GM21723 (cell line): Measurements from ENCODE around the gene LRRC42.
"Not testable (repeated sequence)": the region's sequence is repeated elsewhere in the genome, so short reads cannot be mapped to it uniquely, and the experiment has no call there.

Experiments used
- ATAC-seq: cut with Tn5 transposase; IDR thresholded peaks from one replicate; pipeline ENCODE4 v1.9.1; 2021; ENCODE audit warnings: mild to moderate bottlenecking, moderate library complexity; ENCODE audit not compliant: unreplicated experiment

The LRRC42 gene

GRCh38 chr1:54003750-54004480 lies 57.8 kb downstream of the LRRC42 start:
- not testable (repeated sequence) for ATAC-seq

DNA sequence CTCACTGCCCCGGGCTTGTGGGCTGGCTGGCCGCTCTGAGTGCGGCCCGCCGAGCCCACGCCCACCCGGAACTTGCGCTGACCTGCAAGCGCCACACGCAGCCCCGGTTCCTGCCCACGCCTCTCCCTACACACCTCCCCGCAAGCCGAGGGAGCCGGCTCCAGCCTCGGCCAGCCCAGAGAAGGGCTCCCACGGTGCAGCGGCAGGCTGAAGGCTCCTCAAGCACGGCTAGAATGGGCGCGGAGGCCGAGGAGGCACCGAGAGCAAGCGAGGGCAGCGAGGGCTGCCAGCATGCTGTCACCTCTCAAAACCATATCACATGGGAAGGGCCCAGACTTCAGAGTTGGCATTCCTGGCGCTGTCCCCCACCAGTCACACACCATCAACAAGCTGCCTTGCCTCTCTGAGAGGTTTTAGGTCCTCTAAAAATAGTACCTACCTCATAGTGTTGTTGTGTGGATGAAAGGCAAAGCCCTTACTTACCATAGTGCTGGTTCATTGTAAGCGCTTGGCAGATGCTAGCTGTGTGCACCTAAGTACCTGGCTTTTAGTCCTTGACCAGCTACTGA lies 58.4 kb downstream of the LRRC42 start:
- no peak for ATAC-seq

- no peak for ATAC-seq
Measured at GRCh38 chr1:54006508-54006907, 60.4 kb downstream of the LRRC42 start.

- no peak for ATAC-seq
Measured at GRCh38 chr1:54007613-54008012, 61.5 kb downstream of the LRRC42 start.

DNA sequence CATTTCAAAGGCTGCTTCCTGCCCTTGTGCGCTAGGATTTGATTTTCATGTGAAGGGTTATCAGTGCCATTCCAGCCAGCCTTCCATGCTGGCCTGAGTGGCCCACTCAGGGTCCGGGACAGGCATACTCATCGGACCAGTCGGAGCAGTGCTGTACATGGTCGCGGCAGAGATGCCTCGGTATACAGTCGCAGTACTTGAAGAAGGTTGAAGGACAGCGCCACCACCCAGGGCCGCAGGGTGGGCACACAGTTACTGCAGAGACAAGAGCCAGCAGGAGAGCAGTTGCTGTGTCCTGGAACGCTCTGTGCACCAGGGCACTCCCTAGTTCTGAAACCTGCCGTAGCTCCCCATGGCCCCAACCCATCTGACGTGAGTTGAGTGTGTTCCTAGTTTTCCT lies 62.7 kb downstream of the LRRC42 start:
- no peak for ATAC-seq

- no peak for ATAC-seq
Measured at GRCh38 chr1:54009406-54009805, 63.3 kb downstream of the LRRC42 start.

- ATAC-seq: no peak
Measured at GRCh38 chr1:54010415-54011117, 64.4 kb downstream of the LRRC42 start.

DNA sequence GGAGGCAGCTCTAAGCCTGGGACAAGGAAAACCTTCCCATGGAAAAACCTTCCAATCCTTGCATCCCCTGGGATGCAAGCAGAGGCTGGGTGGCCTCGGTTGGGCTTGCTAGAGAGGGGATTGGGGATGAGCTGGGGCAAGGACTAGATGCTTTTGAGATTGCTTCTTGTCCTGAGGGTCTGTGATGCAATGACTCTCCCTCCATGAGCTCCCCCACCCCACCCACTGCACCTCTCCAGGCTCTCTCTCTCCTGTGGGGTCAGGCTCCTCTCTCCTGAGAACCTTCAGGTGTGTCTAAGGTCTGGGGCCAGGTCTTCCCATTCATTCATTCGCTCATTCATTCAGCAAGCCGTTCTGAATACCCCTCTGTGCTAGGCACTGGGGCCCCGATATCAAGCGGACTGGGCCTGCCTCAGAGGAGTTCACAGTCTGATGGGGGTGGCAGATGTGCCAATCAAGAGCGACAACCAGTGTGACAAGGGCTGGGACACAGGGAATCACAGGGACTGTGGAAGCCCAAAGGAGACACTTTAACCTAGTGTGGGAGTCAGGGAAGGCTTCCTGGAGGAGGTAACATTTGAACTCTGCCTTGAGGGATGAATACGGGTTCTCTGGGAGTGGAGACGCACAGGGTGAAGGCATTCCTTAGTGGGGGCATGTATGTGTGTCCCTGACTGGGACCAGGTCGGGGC lies 65.3 kb downstream of the LRRC42 start:
- no peak for ATAC-seq

GRCh38 chr1:54012008-54012325 lies 65.8 kb downstream of the LRRC42 start:
- no peak for ATAC-seq

DNA sequence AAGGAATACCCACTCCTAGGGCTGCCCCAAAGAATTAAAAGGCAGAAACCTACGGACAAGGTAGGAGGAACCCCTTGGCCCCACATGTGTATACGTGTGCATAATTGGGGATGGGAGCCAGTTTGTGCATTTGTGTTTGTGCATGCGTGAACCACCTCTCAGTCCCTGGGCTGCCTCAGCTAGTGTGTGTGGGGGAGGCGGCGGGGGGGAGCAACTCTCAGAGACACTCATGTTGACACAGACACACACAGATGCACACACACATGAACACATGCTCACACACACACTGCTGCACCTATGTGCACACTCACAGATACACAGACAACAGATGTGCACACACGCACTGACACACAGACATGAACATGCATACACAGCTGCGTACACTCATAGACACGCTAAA lies 66.7 kb downstream of the LRRC42 start:
- no peak for ATAC-seq

DNA sequence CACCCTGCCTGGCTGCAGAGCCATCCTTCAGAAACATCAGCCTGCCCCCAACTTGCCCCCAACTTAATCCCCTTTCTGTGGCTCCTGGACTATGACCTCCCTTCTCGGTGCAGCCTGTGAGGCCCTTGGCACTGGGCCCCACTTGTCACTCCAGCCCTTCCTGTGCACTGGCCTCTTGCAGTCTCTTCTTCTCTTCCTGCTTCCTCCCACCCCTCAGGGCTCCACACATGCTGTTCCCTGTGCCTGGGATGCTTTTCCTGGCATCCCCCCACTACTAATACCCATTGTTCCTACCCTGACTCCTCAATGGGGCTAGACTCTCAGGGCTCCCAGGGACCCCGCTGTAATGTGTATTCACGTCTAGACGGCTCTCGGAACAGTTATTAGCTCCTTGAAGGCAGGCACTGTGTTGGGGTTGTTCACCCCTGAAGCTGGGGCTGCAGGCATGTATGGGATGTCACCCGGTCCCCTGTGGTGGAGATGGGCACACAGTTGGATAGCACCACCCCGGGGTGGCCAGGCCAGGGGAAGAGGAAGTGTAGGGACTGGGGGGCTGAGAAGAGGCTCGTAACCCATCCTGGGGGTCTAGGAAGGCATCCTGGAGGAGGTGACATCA lies 67.4 kb downstream of the LRRC42 start:
- ATAC-seq: no peak

- no peak for ATAC-seq
Measured at GRCh38 chr1:54014009-54014629, 68.0 kb downstream of the LRRC42 start.

DNA sequence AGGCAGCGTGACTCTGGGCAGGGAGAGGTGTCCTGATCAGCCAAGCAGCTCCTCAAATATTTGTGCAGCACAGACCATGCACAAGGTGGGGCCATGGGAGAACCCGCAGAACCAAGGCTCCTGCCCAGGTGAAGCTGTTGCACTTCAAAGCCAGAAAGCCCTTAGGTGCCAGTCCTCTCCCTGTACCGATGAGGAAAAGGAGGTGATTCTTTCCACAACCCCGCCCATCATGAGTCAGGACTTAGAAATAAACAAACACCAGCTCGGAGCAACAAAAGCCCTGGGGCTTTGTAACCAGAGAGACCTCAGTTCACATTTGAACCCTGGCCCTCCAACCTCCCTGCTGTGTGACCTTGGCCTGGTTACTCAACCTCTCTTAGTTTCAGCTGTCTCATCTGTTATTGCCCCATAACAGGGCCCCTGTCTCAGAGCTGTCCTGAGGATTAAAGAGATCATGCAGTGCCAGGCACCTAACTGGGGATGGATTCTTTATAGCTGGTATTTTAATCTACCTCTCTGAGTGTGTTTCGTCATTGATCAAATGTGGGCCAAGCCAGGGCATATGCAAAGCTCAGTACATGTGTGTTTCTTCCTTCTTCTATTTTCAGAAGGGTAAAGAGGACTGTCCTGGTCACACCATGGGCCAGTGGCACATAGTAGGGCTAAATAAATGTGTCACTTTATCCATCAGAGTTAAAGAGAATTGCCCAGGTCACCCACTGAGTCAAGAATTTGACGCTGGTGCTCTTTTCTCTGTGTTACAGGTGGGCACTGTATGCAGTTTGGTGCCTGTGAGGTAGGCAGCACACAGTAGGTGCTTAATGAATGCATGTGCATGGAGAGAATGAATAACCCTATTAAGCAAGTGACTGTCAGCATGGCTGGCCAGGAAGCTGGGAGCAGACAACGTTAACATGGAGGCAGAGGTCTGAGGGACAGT lies 70.5 kb downstream of the LRRC42 start:
- no peak for ATAC-seq
